GM19099 (cell line): ENCODE results near the gene SLC5A5.

Experiments used
- POLR2A ChIP-seq: IDR thresholded peaks from 3 replicates; pipeline ENCODE4 v1.6.1; 2011; ENCODE audit warnings: low read depth; ENCODE audit not compliant: insufficient read length; ENCODE audit errors: extremely low read depth

SLC5A5 gene

DNA sequence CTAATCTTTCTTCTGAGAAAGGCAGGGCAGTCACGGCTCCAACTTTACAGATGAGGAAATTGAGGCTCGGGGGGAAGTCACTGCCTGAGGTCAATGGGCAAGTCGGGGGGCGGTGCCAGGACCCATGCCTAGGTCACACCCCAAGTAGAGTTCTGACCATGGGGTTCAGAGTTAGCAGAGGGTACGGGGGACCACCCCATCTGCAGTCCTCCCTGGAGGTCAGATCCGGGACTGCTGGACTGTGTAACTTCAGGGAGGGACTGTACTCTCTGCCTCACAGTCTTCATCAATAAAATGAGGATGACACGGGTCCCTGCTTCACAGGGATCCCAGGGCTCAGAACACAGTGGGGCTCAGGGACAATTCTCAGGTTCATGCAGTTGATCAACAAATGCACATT is 7.7 kb downstream of the SLC5A5 start:
- TF ChIP-seq POLR2A, result no peak

DNA sequence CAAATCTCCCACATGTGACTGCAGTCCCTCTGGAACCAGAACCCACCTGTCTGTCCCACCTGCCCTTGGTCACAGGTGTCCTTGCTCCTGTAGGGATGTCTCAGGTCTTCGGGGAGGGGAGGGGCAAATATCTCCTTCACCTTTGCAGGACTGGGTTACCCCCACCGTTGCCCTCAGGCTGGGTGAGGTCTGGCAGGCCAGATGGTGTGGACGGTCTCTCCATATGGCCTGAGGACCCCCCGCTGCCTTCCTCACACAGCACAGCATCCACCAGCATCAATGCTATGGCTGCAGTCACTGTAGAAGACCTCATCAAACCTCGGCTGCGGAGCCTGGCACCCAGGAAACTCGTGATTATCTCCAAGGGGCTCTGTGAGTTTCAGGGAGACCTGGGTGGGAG is 10.0 kb downstream of the SLC5A5 start:
- TF ChIP-seq POLR2A, result no peak

DNA sequence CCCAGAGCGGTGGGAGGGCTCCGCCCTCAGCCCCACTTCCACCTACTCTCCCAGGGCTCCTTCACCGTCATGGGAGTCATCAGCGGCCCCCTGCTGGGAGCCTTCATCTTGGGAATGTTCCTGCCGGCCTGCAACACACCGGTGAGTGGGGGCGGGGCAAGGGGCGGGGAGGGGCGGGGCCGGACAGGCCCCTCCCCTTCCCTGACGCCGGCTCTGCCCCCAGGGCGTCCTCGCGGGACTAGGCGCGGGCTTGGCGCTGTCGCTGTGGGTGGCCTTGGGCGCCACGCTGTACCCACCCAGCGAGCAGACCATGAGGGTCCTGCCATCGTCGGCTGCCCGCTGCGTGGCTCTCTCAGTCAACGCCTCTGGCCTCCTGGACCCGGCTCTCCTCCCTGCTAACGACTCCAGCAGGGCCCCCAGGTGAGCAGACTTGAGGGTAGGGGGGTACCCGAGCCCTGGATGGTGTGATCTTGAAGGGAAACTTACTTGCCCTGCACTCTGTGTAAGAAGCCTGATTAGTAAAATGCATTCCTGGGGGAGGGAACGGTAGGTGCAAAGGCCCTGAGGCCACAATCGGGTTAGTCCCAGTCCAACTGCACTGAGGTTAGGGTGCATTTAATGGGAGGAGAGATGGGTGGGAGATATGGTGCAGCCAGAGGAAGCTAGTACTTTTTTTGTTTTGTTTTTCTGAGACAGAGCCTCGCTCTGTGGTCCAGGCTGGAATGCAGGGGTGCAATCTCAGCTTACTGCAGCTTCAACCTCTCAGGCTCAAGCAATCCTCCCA is 12.1 kb downstream of the SLC5A5 start:
- no peak for TF ChIP-seq POLR2A

DNA sequence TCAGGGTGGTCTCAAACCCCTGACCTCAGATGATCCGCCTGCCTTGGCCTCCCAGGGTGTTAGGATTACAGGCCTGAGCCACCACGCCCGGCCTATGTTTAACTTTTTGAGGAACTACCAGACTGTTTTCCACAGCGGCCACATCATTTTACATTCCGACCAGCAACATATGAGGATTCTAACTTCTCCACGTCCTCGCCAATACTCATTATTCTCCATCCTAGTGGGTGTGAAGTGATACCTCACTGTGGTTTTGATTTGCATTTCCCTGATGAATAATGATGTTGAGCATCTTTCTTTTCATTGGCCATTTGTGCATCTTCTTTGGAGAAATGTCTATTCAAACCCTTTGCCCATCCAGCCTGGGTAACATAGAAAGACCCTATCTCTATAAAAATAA is 14.8 kb downstream of the SLC5A5 start:
- no peak for TF ChIP-seq POLR2A

DNA sequence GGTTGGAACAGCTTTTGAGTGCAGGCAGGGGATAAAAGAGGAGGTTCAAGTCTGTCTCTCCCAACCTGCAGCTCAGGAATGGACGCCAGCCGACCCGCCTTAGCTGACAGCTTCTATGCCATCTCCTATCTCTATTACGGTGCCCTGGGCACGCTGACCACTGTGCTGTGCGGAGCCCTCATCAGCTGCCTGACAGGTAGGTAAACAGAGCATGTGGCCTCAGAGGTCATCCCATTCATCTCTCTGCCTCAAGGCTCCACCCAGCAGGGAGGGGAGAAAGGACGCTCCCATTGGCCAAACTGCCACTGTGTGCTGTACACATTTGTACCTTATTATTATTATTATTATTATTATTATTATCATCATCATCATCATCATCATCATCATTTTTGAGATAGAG is 16.5 kb downstream of the SLC5A5 start:
- no peak for TF ChIP-seq POLR2A

DNA sequence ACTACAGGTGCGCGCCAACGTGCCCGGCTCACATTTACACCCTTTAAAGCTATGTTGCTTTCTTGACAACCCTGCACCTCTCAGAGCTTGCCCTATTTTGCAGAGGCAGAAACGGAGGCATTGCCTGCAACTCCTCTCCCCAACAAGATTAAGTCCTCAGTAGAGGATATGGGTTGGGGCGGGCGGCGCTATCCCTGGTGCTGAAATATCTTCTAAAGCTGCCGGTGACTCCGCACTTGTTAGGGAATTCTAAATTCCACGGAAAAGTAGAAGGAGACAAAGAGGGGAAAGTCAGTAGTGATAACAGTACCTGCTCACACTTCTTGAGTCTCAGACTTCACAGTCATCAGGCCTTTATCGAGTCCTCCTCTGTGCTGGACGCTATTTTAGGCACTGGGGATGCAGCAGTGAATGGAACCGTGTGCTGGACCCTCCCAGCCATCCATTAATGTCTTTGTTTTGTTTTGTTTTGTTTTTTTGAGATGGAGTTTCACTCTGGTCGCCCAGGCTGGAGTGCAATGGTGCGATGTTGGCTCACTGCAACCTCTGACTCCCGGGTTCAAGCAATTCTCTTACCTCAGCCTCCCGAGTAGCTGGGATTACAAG is 18.0 kb downstream of the SLC5A5 start:
- TF ChIP-seq POLR2A, result no peak

DNA sequence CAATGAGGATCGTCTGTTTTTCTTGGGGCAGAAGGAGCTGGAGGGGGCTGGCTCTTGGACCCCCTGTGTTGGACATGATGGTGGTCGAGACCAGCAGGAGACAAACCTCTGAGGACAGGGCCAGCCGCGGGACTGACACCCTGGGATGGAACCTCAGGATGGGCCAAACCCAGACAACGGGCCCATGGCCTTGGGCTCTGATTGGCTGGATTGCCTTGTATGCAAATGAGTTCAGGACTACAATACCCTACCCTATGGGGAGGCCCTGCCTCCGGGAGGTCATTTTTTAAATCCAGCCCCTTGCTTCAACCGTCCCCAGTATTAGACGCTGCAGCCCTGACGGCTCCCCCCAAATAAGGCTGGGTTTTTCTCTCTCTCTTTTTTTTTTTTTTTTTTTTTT is 22.0 kb downstream of the SLC5A5 start:
- no peak for TF ChIP-seq POLR2A

DNA sequence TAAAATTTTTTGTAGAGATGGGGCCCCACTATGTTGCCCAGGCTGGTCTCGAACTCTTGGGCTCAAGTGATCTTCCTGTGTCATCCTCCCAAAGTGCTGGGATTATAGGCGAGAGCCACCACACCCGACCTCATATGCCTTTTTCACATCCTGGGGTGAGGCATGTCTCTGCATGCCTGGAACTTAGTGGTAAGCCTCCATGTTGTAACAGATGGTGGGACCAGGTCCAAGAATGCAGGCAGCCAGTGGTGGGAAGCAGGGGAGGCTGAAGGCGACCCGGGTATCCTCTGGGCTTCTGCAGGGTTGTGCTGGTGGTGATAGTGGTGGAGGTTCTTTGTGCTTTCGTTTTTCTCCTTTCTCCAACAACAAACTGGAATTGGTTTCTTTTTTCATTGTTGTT is 31.0 kb downstream of the SLC5A5 start:
- no peak for TF ChIP-seq POLR2A

DNA sequence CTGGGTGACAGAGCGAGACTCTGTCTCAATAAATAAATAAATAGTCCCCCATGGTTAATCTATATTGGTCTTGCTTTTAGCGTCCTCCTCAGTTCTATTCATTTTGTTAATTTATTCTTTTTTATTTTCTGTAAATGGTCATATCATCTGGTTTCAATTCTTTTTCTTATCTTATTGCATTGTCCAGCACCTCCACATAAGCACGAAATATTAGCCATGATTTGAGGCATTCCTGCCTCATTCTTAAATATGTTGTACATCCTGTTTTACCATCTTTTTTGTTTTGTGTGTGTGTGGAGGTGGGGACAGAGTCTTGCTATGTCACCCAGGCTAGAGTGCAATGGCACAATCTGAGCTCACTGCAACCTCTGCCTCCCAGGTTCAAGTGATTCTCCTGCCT is 36.5 kb downstream of the SLC5A5 start:
- no peak for TF ChIP-seq POLR2A

DNA sequence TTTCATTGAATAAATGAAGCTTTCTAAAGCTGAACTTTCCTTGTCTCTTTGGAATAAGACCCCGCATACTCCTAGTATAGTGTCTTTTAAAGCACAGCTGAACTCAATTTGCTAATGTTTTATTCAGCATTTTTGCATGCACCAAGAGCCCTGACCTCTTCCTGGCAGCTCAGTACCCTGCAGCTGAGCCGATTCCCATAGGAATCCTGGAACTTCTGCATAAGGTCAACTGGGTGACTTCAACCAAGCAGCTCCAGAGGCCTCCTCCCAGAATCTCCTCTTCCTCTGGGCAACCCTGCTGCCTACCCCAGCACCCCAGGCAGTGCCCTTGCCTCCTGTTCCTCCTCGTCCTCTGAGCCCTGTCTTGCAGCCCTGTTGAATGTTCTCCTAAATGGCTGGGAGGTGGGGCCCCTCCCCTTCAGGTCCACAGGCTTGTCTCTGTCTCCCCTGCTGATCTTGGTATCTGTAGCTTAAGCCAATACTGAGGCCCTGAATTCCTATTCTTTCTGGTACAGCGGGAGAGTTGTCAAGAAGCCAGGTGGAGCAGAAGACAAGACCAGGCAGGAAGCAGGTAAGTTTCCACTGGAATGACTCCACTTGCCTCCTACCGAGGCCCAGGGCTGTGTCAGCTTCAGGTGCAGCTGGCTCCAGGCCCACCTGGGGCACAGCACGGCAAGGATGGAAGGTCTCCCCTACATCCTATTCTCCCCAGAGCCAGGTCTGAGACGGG is 37.4 kb downstream of the SLC5A5 start:
- TF ChIP-seq POLR2A, result no peak

DNA sequence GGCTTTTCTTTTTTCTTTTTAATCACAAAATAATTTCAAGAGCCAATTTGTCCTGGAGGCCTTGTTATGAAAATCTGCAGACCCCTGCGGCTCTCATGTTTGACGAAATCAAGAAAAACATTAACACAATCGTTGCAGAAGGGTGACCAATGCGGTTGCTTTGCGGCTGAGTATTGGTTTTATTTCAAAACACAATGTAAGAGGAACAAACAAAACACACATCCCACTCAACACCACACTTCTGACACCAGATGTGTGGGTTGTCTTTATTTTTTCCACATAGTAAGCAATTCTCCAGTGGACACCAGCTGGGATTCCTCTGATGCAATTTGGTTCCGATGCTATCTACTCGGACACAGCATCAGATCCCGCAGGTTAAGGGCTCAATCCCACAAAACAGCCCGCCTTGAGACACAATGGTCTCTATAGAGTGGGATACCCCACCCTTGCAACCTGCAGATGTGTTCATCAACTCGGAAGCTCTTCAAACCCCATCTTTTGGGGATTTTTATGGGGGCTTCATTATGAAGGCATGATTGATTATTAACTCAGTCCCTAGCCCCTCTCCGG is 39.1 kb downstream of the SLC5A5 start:
- no peak for TF ChIP-seq POLR2A

DNA sequence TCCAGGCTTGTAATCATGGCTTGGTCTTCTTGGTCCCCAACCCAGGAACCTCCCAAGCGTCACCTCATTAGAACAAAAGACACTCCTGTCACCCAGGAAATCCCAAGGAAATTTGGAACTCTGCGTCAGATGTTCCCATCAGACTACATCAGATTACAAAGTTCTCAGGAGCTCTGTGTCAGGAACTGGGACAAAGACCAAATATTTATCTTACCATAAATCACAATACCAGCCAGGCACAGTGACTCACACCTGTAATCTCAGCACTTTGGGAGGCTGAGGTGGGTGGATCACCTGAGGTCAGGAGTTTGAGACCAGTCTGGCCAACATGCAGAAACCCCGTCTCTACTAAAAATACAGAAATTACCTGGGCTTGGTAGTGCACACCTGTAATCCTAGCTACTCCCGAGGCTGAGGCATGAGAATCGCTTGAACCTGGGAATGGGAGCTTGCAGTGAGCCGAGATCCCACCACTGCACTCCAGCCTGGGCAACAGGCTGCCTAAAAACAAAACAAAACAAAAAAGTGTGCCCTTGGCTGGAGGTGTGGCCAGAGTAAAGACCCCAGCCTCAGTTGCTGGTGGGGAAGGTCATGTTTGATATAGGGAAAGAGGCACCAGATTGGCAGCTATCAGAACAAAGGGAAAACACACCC is 44.3 kb downstream of the SLC5A5 start:
- no peak for TF ChIP-seq POLR2A

DNA sequence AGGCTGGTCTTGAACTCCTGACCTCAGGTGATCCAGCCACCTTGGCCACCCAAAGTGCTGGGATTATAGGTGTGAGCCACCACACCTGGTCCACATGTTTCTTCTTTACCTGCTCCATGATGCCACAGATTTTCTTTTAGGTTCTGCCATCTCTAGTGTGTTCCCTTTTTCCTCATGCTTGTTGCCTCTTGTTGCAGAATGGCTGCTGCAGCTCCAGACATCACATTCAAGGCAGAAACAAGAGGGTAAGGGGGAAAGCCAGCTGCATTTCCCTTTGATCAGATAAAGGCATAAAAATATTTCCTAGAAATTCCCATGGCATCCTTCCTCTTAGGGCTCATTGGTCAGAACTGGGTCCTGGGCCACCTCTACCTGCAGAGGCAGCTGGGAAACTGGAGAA is 48.8 kb downstream of the SLC5A5 start:
- TF ChIP-seq POLR2A, result no peak

DNA sequence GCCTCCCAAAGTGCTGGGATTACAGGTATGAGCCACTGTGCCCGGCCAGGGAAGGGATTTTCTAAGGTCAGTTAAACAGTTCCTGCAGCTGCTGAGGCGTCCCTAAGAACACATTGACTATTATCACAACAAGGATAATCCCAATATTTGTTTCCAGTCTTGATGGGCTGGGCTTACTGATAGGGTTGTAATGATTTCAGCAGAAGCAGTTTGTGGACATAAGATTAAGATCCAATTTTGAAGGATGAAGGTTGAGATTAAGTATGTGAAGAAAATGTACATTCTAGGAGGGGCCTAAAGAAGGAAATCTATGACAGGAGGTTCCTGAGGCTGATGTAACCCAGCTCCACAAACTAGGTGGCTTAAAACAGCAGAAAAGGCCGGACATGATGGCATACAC is 50.4 kb downstream of the SLC5A5 start:
- no peak for TF ChIP-seq POLR2A

DNA sequence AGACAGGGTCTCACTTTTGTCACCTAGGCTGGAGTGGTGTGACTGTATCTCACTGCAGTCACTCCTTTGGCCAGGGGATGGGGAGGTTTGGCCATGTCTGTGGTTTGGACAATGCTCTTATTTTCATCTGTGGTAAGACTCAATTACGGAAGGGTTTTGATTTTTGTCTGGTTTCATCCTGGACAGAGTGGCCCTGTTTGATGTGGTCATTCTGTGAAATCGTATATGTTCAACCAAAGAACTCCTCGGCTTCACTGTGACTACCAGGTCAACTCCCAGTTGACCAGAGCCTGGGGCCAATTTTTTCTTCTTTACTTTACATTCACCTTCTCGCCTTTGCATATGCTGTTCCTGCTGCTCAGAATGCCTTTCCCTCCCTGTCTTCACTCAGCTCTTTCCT is 54.3 kb downstream of the SLC5A5 start:
- no peak for TF ChIP-seq POLR2A
